Pancreas (tissue), 10 donors: ENCODE measurements around the gene AKAP9. TPM values are rescaled to one million over a fixed set of nuclear protein-coding genes. Genes with fewer than 3 reads are reported as not detected.

Experiments used
- ATAC-seq, 4 donors: fragments of 200-7000 bp; cut with Tn5 transposase; one replicate each; pipeline versions ENCODE4 v1.8.0 to v1.9.1; 2020; ENCODE audit warnings: mild to moderate bottlenecking in 4 of 4, moderate library complexity in 4 of 4
- DNase-seq, 6 donors: peaks; one replicate each; pipeline ENCODE4 v3.0.0-alpha.2; 2020
- FAIRE-seq: peaks from 2 replicates; lab custom pipeline; 2012; peaks lifted over from hg19 to GRCh38; lab: Jason Lieb, UNC
- H3K27ac ChIP-seq, 4 donors: fragments of 200-600 bp; sonication (generic); 1 replicate in 3 of 4; 2 replicates in 1 of 4; pipeline versions ENCODE4 v1.5.0 to v1.8.0; 2020
- H3K27me3 ChIP-seq, 4 donors: fragments of 200-600 bp; one replicate each; pipeline ENCODE4 v1.8.0; 2021
- H3K36me3 ChIP-seq, 3 donors: fragments of 200-600 bp; sonication (generic) in 1 of 3; one replicate each; pipeline versions ENCODE4 v1.5.0 to v1.8.0; 2020 to 2021
- H3K4me1 ChIP-seq, 3 donors: fragments of 200-600 bp; one replicate each; pipeline ENCODE4 v1.8.0; 2021
- H3K4me3 ChIP-seq, 4 donors: fragments of 200-600 bp; sonication (generic) in 2 of 4; one replicate each; pipeline versions ENCODE4 v1.5.0 to v1.8.0; 2020 to 2021
- H3K9me3 ChIP-seq, 4 donors: fragments of 200-600 bp; one replicate each; pipeline ENCODE4 v1.8.0; 2021
- CTCF ChIP-seq, 4 donors: fragments of 200-600 bp; sonication (generic) in 3 of 4; IDR thresholded peaks; one replicate each; pipeline versions ENCODE4 v1.5.0 to v1.8.0; 2021; ENCODE audit warnings: antibody characterized with exemption in 4 of 4
- WGBS, 2 donors: extraction: QIAGEN DNeasy Blood & Tissue Kit; methylation state at CpG; one replicate each; pipeline ENCODE4 v1.1.7; 2013; 5-methylcytosine and 5-hydroxymethylcytosine counted together
- intact Hi-C, 3 donors: fragments of 100-400 bp; cut with DNase I; formaldehyde crosslinking; loops; one replicate each; pipeline versions ENCODE4 v1.11.1 to v1.14.2; 2022
- polyA plus RNA-seq, 2 donors: library from polyadenylated mRNA; stranded (reverse); fragments of 200-250 nt; gene quantifications; one replicate each; pipeline ENCODE4 v1.2.3, GENCODE V29; 2013
- total RNA-seq, 6 donors: library from RNA; stranded (reverse); fragmentation: NEBNext Ultra II Directional in 4 of 6; extraction: Animal tissue kit (Norgen Biotek cat#: 25700) in 4 of 6; gene quantifications; one replicate each; pipeline versions ENCODE4 v1.2.1 to v1.2.4, GENCODE V29; 2021 to 2023
- donor health status: healthy with polysubstance abuse.
- donor health status: DM: no; HTN: no; CAD: no; lungs with moderate emphysema.
- donor health status: DM: no; HTN: no; CAD: no.
- donor health status: control.
- donor health status: control.
- donor health status: Bipolar disorder and iron deficiency.
- donor health status: DM: yes; HTN: yes; CAD: no.
- donor health status: DM: no; HTN: no; CAD: no.
- donor health status: DM: no; HTN: no; CAD: no.
- donor health status: DM: yes; HTN: yes; CAD: no.

Gene AKAP9
- total and polyA plus RNA-seq, 8 donors = 17.8 to 60.4 (median 42.8) TPM

GRCh38 chr7:91999631-92000565 is 59.2 kb downstream of the AKAP9 start:
- no peak for FAIRE-seq
- Histone ChIP-seq H3K36me3 (peaks cover 0 to 14% (median 4%) of the 10 kb centered on the region in 3 donors), H3K27me3 (no peaks in the 10 kb centered on the region), H3K4me3 (no peak overlapping the region), H3K9me3 (no peaks in the 10 kb centered on the region), H3K4me1 (no peaks in the 10 kb centered on the region), H3K27ac (no peak overlapping the region)
- no peak for ATAC-seq
- no peak for DNase-seq
- no peak for TF ChIP-seq CTCF (IDR thresholded peaks at IDR 0.05)
- intact Hi-C loops = no loop called here
- 94 to 99% methylated on average over 2 of the region's 2 CpGs for WGBS, 2 donors

GRCh38 chr7:92002720-92003119 is 62.1 kb downstream of the AKAP9 start:
- no peak for FAIRE-seq

GRCh38 chr7:92006046-92006445 is 65.4 kb downstream of the AKAP9 start:
- 94 to 95% methylated on average over 2 of the region's 2 CpGs for WGBS, 2 donors
- peaks cover 0 to 6% (median 0%) of the 10 kb centered on the region in 3 donors for H3K36me3 ChIP-seq
- FAIRE-seq = no peak
- H3K27me3 ChIP-seq = no peaks in the 10 kb centered on the region
- intact Hi-C loops = no loop called here
- DNase-seq = no peak
- no peaks in the 10 kb centered on the region for H3K9me3 ChIP-seq
- TF ChIP-seq CTCF (IDR thresholded peaks at IDR 0.05) = no peak
- ATAC-seq = no peak
- H3K4me1 ChIP-seq = no peaks in the 10 kb centered on the region
- no peak overlapping the region for H3K27ac ChIP-seq
- H3K4me3 ChIP-seq = no peak overlapping the region

More at GRCh38 chr7:92002720-92003119, 62.1 kb downstream of the AKAP9 start:
- ATAC-seq (no peak), DNase-seq (no peak)
- intact Hi-C loops = no loop called here
- Histone ChIP-seq H3K4me1 (no peaks in the 10 kb centered on the region), H3K9me3 (no peaks in the 10 kb centered on the region), H3K4me3 (no peak overlapping the region), H3K36me3 (peaks cover 0 to 6% (median 0%) of the 10 kb centered on the region in 3 donors), H3K27me3 (no peaks in the 10 kb centered on the region), H3K27ac (no peak overlapping the region)
- 94 to 98% methylated on average over 1 of the region's 1 CpG for WGBS, 2 donors
- TF ChIP-seq CTCF (IDR thresholded peaks at IDR 0.05) = no peak

GRCh38 chr7:92010215-92010614 is 69.6 kb downstream of the AKAP9 start:
- Histone ChIP-seq H3K4me1 (no peaks in the 10 kb centered on the region), H3K4me3 (no peak overlapping the region), H3K27me3 (no peaks in the 10 kb centered on the region), H3K27ac (no peak overlapping the region), H3K9me3 (no peaks in the 10 kb centered on the region), H3K36me3 (peaks cover 0 to 21% (median 0%) of the 10 kb centered on the region in 3 donors)
- no peak for ATAC-seq
- DNase-seq = no peak
- intact Hi-C loops = no loop called here
- no peak for FAIRE-seq
- TF ChIP-seq CTCF (IDR thresholded peaks at IDR 0.05) = no peak
- WGBS, 2 donors = 97 to 98% methylated on average over 5 of the region's 5 CpGs

- ATAC-seq (no peak), DNase-seq (no peak), FAIRE-seq (no peak)
- H3K36me3 ChIP-seq = peaks cover 0 to 27% (median 0%) of the 10 kb centered on the region in 3 donors
- no peak overlapping the region for H3K4me3 ChIP-seq
- no peaks in the 10 kb centered on the region for H3K27me3 ChIP-seq
- intact Hi-C loops = no loop called here
- no peak for TF ChIP-seq CTCF (IDR thresholded peaks at IDR 0.05)
- no peak overlapping the region for H3K27ac ChIP-seq
- no peaks in the 10 kb centered on the region for H3K4me1 ChIP-seq
- H3K9me3 ChIP-seq = no peaks in the 10 kb centered on the region
These were observed 72.9 kb downstream of the AKAP9 start for GRCh38 chr7:92013611-92014010.
